Tibial artery (tissue), 4 donors: ENCODE data around the gene CTBP1.

Experiments used
- DNase-seq, 2 donors: peaks; one replicate each; pipeline ENCODE4 v3.0.0-alpha.2; 2019
- H3K27ac ChIP-seq, 2 donors: fragments of 200-600 bp; sonication (generic) in 1 of 2; 1 replicate in 1 of 2; 2 replicates in 1 of 2; pipeline ENCODE4 v1.5.1; 2018 to 2019; ENCODE audit warnings: mild to moderate bottlenecking in 1 of 2
- H3K27me3 ChIP-seq, 2 donors: fragments of 200-600 bp; sonication (generic) in 1 of 2; one replicate each; pipeline versions ENCODE4 v1.5.1 to v1.6.0; 2016 to 2019
- H3K36me3 ChIP-seq, 3 donors: fragments of 200-600 bp; sonication (generic) in 2 of 3; one replicate each; pipeline ENCODE4 v1.5.1; 2016 to 2019; ENCODE audit warnings: mild to moderate bottlenecking in 2 of 3
- H3K4me1 ChIP-seq, 4 donors: fragments of 200-600 bp; sonication (generic) in 2 of 4; 1 replicate in 3 of 4; 2 replicates in 1 of 4; pipeline ENCODE4 v1.5.1; 2016 to 2019
- H3K4me3 ChIP-seq, 2 donors: fragments of 200-600 bp; sonication (generic) in 1 of 2; 1 replicate in 1 of 2; 2 replicates in 1 of 2; pipeline ENCODE4 v1.5.1; 2018 to 2019; ENCODE audit warnings: mild to moderate bottlenecking in 2 of 2
- H3K9me3 ChIP-seq, 3 donors: fragments of 200-600 bp; sonication (generic) in 1 of 3; one replicate each; pipeline ENCODE4 v1.5.1; 2016 to 2019
- CTCF ChIP-seq, 2 experiments: fragments of 200-600 bp in 1 of 2; fragments of 450-650 bp in 1 of 2; IDR thresholded peaks; one replicate each; pipeline ENCODE4 v1.5.1; 2017 to 2019; ENCODE audit warnings: antibody characterized with exemption in 2 of 2, mild to moderate bottlenecking in 1 of 2, moderate library complexity in 1 of 2
- intact Hi-C: fragments of 100-400 bp; cut with DNase I; formaldehyde crosslinking; loops from one replicate; pipeline ENCODE4 v1.15.0; 2023; ENCODE audit warnings: low total_unique reads

CTBP1 gene

DNA sequence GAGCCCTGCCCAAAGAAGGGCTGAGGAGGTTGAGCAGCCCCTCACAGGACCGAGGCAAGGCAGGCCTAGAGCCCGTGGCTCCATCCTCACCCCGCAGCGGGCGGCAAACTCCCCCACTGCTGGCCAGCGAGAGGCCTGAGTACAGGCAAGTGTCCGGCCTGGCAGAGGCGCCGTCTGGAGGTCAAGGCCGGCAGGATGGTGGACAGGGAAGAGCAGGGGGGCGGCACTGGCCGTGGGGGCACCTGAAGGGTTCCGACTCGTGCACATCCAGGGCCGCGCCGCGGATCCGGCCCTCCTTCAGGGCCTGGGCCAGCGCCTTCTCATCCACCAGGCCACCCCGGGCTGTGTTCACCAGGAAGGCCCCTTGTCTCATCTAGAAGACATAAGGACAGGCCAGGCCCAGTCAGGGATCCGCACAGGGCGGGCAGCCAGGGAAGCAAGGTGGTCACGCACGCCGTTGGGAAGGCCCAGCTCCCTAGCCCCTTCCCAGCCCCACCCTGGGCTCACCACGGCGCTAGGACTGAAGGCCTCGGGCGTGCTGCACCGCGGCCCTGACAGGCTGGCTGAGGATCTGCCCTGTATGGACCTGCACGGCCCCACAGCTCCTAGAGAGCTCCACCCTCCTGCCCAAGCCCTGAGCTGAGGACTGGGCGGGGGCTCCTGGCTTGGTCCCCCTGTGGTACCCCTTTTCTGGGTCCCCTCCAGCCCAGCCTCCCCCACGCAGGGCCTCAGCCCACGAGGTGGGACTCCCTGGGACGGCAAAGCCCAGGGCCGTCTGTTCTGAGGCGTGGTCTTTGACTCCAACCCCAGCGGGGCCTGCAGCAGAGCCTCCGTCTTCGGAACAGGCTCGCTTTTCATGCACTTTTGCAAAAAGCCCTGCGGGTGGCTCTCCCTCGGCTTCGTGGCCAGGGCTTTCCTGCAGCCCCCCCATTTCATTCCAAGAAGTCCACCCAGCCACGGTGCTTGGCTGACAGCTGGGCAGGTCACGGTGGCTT is 34.5 kb downstream of the CTBP1 start:
- Histone ChIP-seq H3K9me3 (no peaks in the 10 kb centered on the region), H3K27ac (no peak overlapping the region), H3K4me3 (no peak overlapping the region), H3K36me3 (peaks cover 38 to 75% (median 61%) of the 10 kb centered on the region in 3 donors), H3K27me3 (no peaks in the 10 kb centered on the region), H3K4me1 (peaks cover 7 to 31% (median 30%) of the 10 kb centered on the region in 4 donors)
- intact Hi-C loops = no loop called here
- no peak for TF ChIP-seq CTCF (IDR thresholded peaks at IDR 0.05)
- DNase-seq = no peak

- intact Hi-C loops = no loop called here
- no peaks in the 10 kb centered on the region for H3K9me3 ChIP-seq
- H3K4me3 ChIP-seq = no peak overlapping the region
- no peak for DNase-seq
- no peak overlapping the region for H3K27ac ChIP-seq
- TF ChIP-seq CTCF (IDR thresholded peaks at IDR 0.05) = no peak
- H3K36me3 ChIP-seq = peaks cover 38 to 67% (median 55%) of the 10 kb centered on the region in 3 donors
- peaks cover 10 to 41% (median 38%) of the 10 kb centered on the region in 4 donors for H3K4me1 ChIP-seq
- H3K27me3 ChIP-seq = no peaks in the 10 kb centered on the region
Observed at GRCh38 chr4:1213336-1213995, 35.5 kb downstream of the CTBP1 start.

GRCh38 chr4:1212546-1213335 is 36.2 kb downstream of the CTBP1 start:
- Histone ChIP-seq H3K36me3 (peaks cover 38 to 61% (median 50%) of the 10 kb centered on the region in 3 donors), H3K27ac (peak overlapping the region; percentile 55 to 75), H3K27me3 (no peaks in the 10 kb centered on the region), H3K4me3 (no peak overlapping the region), H3K9me3 (no peaks in the 10 kb centered on the region), H3K4me1 (peaks cover 10 to 48% (median 46%) of the 10 kb centered on the region in 4 donors)
- intact Hi-C loops = no loop called here
- no peak for TF ChIP-seq CTCF (IDR thresholded peaks at IDR 0.05)
- no peak for DNase-seq

DNA sequence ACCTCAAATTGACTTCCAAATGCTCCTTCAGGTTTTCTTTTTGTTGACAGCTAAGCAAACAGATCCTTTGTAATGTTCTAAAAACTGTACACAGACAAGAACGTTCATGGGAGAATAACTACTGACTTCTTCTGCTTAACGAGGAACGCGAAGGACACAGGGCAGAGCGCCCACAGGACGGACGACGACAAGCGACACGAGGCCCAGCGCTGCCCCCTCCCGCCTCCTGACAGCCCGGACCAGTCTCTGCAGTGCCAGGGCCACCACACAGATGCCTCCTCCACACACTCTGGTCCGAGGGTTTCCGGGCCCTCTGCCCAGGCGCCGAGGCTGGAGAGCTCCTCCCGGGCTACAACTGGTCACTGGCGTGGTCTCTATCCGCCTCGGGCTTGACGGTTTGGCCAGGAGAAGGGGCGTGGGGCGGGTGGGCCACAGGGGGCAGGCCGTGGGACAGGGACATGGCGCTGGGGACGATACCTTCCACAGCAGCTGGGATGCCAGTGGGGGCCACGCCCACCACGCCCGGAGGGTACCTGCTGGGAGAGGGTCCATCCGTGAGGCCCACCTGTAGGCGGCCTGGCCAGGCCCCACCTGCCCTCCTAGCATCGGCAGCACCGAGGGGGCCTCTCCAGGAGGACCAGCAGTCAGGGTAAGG is 36.9 kb downstream of the CTBP1 start:
- intact Hi-C loops = no loop called here
- no peak for TF ChIP-seq CTCF (IDR thresholded peaks at IDR 0.05)
- H3K4me1 ChIP-seq = peaks cover 10 to 51% (median 48%) of the 10 kb centered on the region in 4 donors
- no peak for DNase-seq
- H3K9me3 ChIP-seq = no peaks in the 10 kb centered on the region
- peaks cover 38 to 56% (median 50%) of the 10 kb centered on the region in 3 donors for H3K36me3 ChIP-seq
- peak overlapping the region; percentile 55 to 75 for H3K27ac ChIP-seq
- no peak overlapping the region for H3K4me3 ChIP-seq
- no peaks in the 10 kb centered on the region for H3K27me3 ChIP-seq

DNA sequence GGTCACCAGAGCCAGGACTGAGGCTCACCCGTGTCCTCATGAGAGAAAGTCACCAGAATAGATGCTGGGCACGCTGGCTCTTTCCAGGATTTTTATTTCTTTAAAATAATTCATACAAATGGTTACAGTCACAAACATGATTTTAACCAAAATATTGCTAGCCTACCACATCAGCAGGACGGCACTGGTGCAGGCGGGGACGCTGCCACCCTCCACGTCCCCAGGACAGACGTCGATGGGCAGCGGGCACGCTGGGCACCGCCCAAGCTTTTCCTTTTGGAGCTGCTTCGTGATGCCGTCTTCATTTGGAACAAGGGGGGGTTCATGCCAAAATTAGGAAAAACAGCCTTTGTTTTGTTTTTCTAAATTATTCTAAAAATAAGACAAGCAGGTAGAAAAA is 37.6 kb downstream of the CTBP1 start:
- H3K36me3 ChIP-seq = peaks cover 38 to 50% (median 45%) of the 10 kb centered on the region in 3 donors
- no peak overlapping the region for H3K4me3 ChIP-seq
- no peaks in the 10 kb centered on the region for H3K9me3 ChIP-seq
- DNase-seq = no peak
- H3K27me3 ChIP-seq = no peaks in the 10 kb centered on the region
- TF ChIP-seq CTCF (IDR thresholded peaks at IDR 0.05) = no peak
- H3K4me1 ChIP-seq = peaks cover 10 to 51% (median 48%) of the 10 kb centered on the region in 4 donors
- intact Hi-C loops = no loop called here
- H3K27ac ChIP-seq = peak overlapping the region; percentile 26 to 75
